HUDEP-2 (cell line): ENCODE measurements around the gene PHACTR3.
A peak's percentile ranks its signal among the peaks of the same experiment; 100 is the strongest.

Experiments
- DNase-seq, 76 experiments: peaks; one replicate each; lab custom pipeline; 2025; ENCODE audit not compliant: unreplicated experiment in 76 of 76; lab: John Stamatoyannopoulos, UW

PHACTR3 gene

GRCh38 chr20:59770851-59771250 lies 166.5 kb downstream of the PHACTR3 start:
- no peak for DNase-seq

DNA sequence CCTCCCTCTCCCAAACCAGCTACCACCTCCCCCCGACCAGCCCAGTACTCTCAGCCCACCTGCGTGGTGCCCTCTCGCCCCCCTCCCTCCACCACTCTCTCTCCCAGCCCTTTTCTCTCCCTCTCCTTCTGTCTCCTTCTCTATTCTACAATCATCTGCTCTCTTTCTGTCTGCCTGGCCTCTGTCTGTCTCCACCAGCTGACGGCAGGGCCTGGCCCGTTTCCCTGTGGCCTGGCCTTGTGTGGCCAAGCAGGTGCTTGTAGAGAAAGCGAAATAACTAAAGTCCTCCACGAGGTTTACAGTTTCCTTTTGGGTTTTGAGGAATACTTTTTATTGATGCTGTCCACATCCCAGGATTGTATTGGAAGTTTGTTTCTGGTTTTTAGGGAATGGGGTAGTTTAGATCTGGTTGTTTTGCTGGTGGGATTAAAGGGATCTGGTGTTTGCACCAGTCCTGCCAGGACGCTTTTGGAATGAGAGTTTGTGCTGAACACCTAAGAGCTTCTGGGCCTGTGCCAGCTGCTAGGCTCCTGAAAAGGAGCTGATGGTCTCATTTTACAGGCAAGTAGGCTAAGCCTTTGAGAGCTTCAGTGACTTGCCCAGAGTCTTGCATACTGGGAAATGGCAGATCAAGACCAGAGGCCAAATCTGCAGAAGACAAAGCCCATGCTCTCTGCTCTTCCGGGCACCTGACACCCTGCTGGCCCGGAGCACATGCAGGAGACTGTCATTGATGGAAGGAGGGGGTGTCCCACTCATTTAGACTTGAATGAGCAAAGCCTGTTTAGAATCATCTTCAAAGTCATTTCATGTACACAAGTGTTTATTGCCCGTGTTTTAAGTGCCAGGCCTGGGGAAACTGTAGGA lies 167.4 kb downstream of the PHACTR3 start:
- DNase-seq: no peak

DNA sequence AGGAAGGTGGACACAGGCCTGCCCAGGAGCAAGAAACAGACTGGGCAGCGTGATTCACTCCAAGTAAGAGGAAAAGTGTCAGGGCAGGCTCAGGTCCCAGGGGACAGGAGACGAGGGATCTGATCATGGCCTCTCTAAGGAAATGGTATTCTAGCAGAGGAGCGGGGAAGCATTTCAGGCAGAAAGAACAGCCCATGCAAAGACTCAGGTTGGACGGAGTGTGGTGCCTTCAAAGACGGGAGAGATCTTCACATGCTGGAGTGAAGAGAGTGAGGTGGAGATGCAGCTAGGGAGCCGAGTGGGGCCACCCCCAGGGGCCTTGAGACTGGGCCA lies 168.0 kb downstream of the PHACTR3 start:
- DNase-seq: no peak

GRCh38 chr20:59772931-59773913 lies 168.9 kb downstream of the PHACTR3 start:
- no peak for DNase-seq

DNA sequence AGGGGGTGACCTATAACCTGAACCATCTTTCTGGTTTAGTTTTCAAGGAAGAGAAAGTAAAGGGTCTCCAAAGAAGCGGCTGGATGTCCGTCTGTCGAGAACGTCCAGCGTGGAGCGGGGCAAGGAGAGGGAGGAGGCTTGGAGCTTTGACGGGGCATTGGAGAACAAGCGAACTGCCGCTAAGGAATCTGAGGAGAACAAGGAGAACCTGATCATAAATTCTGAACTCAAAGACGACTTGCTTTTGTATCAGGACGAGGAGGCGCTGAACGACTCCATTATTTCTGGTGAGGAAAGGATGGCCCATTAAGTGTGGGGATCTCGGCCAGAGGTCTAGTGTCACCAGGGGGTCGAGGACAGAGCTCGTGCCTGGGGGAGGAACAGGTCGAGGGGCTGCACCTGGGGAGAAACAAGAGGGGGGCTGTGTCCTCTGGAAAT lies 169.9 kb downstream of the PHACTR3 start:
- no peak for DNase-seq

GRCh38 chr20:59774921-59775686 lies 170.8 kb downstream of the PHACTR3 start:
- DNase-seq: no peak

GRCh38 chr20:59775687-59776055 lies 171.3 kb downstream of the PHACTR3 start:
- DNase-seq: no peak

DNA sequence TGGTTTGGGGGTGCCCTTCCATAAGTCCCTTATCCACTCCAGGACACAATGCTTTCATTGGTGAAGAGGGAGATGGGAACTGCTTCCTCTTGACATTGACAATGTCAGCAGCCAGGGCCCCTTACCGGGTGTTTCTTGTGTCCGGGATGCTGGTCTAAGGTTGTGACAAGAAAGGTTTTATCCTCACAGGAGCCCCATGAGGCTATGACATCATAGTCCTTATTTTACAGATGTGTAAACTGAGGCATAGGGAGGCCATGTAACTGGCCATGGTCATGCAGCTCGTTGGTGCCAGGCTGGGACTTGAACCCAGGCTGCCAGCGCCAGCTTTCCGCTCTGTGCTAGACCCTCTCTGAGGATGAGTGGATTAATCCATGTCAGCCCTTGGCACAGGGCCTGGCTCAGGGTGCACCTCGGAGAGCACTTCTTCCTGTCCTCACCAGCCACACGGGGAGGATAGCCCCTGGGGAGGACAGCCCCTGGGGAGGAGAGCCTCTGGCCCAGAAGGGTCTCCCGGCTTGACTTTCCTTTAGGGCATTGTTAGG lies 171.8 kb downstream of the PHACTR3 start:
- DNase-seq: no peak

GRCh38 chr20:59776626-59777330 lies 172.4 kb downstream of the PHACTR3 start:
- DNase-seq: no peak

GRCh38 chr20:59777331-59777725 lies 173.0 kb downstream of the PHACTR3 start:
- no peak for DNase-seq

DNA sequence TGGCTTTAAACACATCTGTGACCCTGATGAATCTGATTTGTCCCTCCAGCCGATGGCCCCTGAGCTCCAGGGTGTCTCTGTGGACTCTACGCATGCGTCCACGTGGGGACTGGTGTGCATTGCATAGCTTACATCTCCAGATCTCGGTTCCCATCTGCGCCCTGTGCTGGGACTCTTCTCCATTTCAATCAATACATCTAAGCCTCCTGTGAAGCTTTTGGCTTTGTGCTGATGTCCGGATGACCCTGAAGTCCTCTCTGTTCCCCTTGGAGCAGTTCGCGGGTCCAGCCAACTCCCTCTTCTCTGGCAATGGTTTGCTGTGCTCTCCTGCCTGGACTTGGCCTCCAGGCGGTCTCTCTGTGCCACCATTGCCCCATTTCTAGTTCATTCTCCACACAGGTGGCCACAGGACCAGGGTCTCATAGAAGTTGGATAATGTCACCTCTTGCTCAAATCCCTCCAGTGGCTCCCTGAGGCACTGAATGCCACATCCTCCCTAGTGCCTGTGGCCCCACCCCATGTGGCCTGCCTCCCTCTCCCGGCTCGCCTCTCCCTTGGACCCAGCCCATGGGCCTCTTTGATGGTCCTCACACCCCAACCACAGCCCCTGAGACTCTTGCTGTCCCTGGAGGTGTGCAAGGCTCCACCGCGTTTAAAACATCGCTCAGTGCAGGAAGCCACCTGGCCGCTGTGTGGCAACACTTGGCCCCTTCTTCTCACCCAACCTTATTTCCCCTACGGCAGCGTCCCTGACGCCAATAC lies 173.7 kb downstream of the PHACTR3 start:
- DNase-seq: no peak

GRCh38 chr20:59778615-59779200 lies 174.4 kb downstream of the PHACTR3 start:
- DNase-seq: no peak

DNA sequence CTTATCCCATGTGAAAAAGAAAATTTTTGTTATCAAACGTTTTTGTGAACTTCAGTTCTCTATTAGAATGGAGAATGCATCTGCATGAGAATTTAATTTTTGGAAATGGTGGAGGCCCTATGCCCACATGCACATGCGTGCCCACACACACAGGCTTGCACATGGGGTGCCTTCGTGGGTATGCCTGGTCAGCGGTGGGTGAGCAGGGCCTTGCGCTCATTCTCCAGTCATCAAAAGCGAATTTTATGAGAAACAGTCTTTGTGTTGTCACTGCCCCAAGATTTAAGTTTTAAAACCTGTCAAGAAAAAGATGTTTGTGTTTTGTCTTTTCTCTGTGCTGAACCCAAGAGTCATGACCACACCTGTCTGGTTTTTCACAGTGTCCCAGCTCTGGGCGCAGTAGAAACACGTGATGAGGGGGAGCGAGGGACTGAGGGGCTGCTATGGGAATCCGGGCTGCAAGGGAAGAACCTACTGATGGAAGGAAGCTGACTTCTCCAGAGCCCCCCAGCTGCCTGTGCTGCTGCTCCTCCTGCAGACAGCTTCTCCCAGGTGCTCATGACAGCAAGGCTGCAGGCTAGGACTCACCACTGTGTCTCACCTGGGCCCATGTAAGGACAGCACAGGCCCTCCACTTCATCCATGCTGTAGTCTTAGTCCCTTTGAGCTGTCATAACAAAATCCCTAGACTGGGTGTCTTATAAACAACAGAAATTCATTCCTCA lies 175.5 kb downstream of the PHACTR3 start:
- no peak for DNase-seq

DNA sequence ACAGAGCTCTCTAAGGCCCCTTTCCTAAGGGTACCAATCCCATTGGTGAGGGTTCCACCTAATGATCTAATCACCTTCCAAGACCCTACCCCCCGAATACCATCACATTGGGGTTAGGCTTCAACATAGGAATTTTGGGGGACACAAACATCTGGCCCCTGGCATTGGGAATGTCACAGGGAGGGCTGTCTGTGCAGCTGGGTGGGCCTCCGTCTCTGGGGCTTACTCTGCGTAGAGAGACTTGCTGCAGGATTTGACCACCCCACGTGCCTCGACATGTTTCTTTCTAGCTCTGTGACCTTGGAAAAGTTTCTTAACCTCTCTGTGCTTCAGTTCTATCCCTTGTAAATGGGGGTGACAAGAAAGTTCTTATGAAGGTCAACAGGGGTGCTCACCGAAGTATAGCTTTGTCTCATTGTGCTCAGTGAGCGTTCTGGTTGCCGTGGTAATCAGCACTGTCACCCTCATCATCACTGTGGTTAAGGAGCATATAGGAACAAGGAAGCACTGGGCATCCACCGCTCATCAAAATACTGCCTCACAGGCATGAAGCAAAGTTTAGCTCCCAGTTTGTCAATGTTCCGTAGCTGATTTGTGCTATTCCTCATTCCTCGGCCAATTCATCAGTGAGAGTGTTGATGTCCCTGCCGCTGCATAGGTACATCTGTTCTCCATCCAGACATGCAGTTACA lies 176.3 kb downstream of the PHACTR3 start:
- DNase-seq: no peak

DNA sequence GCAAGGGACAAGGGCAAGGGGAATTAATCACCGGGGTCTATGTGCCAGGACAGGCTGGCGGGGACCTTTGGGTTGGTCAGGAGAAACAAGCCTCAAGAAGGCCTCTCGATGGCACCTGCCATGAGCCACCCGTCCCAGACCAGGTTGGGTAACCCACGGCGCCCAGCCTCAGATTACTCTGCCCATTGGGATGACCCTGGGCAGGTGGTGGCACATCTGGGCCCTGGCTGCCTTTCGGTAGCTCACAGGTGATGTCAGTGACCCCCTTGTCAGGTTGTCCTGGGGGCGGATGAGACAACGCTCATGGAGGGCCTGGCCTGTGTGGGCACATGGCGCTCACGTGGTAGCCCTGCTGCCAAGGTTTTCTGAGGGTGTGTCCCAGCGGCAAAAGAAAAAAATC lies 176.9 kb downstream of the PHACTR3 start:
- no peak for DNase-seq

GRCh38 chr20:59782986-59783640 lies 178.8 kb downstream of the PHACTR3 start:
- DNase-seq: peak in 35 of 76 experiments; percentile 1 to 55 (median 15)

GRCh38 chr20:59783641-59784010 lies 179.3 kb downstream of the PHACTR3 start:
- DNase-seq: no peak
